Measurements from ENCODE around the gene KMT5B.

KMT5B gene

DNA sequence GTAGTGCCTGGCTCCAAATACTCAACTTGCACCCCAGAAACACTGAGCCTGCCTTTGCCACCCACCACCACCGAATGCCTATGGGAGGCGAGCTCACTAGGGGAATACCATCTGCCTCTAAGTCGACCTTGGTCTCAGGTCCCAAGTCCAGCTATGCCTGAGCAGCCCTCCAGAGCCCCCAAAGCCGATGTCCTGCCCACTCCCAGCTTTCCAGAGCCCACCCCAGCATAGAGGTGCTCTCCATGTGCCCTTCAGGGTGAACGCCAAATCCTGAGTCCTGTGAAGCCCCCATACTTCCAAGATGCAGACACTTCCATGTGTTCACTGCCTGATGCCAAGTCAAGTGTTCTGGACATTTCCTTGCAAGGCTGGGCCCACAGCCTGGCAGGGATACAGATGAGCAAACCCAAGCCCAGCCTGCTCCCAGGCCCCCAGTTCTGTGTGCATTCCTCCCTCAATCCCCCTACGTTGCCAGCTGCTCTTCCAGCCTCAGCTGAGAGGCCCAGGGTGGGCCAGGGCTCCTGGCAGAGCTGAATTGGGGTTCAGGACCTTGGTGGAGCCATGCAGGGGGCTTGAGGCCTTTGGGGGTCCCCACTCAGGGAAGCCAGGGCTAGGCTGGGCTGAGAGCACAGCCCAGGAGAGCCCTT lies 2.6 kb upstream of the KMT5B start:
- DNase-seq, result no peak

GRCh38 chr11:68215087-68215445 lies 2.0 kb upstream of the KMT5B start:
- no peak for DNase-seq

GRCh38 chr11:68214173-68215086 lies 1.3 kb upstream of the KMT5B start:
- DNase-seq, result no peak

GRCh38 chr11:68213555-68214172 lies 568 bp upstream of the KMT5B start:
- DNase-seq, result peak; percentile 93

GRCh38 chr11:68212421-68213134 lies 518 bp downstream of the KMT5B start:
- peak; percentile 69 for DNase-seq

GRCh38 chr11:68211546-68211945 lies 1.6 kb downstream of the KMT5B start:
- DNase-seq, result no peak

DNA sequence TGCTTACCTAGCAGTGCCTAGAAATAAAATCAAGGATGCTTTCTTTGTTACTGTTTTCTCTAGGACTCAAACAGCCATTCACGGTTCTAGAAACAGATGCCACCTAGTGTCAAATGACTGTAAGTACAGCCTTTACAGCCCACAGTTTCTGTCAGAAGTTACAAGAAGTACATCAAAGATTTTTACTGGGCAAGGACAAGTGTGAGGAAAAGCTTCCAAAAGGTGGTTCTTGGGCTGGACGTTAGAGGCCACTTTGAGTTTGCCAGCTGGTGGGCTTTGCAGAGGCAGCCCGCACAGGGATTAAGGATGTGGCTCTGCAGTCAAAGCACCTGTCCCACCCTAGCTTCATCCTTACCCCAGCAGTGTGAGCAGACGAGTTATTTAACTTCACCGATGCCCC lies 6.9 kb downstream of the KMT5B start:
- DNase-seq, result peak; percentile 28

- no peak for DNase-seq
These were observed 8.7 kb downstream of the KMT5B start for GRCh38 chr11:68204402-68204801.

- DNase-seq, result no peak
These were observed 10.9 kb downstream of the KMT5B start for GRCh38 chr11:68202165-68202564.

DNA sequence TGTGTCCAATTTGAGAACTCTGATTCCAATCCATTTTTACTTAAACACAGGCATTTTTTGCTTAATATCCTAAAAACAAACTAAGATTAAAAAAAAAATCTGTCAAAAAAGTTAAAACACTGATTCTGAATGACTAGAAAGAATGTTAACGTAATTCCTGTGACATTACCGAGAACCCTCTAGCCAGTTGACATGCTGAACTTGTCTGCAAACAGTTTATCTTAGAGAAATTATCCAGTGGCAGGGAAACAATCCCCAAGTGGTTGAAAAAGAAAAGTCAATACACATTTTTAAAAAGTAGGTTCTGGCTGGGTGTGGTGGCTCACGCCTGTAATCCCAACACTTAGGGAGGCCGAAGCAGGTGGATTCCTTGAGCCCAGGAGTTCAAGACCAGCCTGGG lies 11.6 kb downstream of the KMT5B start:
- no peak for DNase-seq

DNA sequence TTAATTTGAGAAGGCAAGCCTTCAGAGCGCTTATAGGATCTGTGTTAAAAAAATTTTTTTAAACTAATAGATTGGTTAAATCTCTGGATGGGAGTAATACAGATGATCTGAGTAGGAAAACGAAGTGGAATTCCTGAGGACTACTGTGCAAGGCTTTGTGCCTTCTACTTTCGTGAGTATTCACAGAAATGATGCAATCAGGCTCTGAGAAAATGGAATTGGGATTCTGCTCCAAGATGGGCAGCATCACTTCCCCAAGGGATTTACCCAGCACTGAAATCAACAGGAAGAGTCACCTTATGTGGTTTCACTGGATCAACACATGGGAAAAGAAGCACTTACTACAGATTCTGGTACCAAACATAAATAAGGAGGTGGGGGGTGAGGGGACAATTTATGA lies 12.5 kb downstream of the KMT5B start:
- DNase-seq, result peak; percentile 2

DNA sequence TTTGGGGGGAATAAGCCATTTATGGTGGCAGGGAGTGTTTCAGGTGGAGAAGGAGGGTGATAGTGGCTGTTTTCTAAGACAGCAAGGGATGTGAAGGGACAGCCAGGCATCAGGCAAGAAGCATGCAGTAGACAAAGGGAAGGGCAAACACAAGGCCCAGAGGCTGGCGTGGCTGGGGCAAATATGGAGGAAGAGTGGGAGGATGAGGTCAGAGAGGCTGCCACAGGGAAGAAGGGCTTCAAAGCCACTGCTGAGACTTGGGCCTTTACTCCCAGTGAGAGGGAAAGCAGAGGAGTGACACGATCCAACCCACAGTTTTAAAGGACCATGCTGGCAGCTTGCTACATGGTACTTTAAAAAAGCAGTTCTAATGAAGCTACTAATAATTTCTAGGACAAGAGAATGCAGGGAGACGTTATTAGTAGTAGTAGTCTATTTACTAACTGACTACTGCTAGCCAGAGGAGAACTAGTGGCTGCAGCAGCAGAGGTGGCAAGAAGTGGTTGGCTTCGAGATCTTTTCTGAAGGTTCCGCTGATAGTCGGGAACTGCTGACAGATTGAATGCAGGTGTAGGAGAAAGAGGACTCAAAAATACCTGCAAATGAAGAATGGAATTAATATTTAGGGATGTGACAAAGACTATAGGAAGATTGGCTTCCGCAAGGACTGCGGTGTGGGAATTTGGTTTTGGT lies 13.7 kb downstream of the KMT5B start:
- DNase-seq, result no peak

DNA sequence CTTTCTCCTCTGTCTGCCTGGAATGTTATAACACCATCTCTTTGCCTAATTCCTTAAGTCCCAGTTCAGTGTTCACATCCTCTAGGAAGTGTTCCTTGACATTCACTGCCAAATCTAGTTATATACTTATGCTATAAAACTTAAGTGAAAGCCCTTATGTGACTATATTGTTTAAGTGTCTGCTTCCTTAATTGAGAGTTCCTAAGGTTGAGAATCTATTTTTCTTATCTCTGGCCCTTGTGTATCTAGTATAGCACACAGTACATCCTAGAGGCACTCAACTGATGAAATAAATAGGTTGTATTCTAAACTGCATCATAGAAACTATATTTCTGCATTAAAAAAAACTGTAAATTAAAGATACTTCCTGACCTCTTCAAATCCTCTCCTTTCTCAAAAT lies 16.9 kb downstream of the KMT5B start:
- DNase-seq, result no peak

- DNase-seq, result no peak
These were observed 18.3 kb downstream of the KMT5B start for GRCh38 chr11:68194675-68195294.

GRCh38 chr11:68193018-68193417 lies 20.1 kb downstream of the KMT5B start:
- DNase-seq, result no peak

DNA sequence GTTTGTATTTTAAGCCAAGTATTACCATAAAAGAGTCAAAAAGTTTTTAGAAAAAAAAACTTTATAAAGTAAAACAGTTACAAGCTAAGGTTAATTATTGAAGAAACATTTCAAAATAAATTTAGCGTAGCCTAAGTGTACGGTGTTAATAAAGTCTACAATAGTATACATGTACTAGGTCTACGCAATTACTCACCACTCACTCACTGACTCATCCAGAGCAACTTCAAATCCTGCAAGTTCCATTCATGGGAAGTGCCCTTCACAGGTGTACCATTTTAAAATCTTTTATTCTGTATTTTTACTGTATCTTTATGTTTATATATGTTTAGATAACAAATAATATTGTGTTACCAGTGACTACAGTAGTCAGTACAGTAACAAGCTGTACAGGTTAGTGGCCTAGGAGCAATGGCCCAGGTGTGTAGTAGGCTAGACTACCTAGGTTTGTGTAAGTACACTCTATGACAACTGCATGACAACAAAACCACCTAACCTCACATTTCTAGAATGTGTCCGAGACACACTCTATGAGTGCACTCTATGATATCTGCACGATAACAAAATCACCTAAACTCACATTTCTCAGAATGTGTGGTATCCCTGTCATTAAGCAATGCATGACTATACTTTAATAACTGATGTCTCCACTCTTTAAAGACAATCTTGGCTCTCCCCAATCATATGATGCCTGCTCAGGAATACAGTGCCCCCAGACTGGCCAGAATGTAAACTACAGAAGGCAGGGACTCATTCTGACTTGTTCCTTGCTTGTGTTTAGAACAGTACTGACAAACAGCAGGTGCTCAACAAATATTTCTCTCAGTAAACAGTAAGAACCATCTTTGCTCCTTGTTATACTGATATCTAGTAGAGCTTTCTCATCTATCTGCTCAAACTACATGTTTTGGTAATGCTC lies 21.2 kb downstream of the KMT5B start:
- DNase-seq, result no peak

- DNase-seq, result no peak
These were observed 23.2 kb downstream of the KMT5B start for GRCh38 chr11:68189888-68190287.

DNA sequence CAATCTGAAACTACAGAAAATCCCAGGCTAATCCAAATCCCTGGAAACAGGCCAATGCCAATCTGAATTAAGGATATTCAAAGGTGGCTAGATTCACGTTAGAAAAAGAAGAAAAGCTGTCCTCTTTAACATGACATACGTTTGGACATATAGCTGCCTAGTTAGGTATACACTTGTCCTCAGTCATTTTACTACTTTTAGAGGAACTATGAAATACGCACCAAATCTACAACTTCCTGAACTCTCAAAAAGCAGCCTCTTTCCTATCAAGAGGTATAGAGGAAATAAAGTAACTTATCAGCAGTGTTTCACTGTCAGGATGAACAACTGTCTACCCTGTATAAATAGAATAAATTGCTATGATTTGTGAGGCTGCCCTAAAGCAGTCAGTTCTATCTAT lies 24.0 kb downstream of the KMT5B start:
- no peak for DNase-seq

- DNase-seq, result no peak
These were observed 27.0 kb downstream of the KMT5B start for GRCh38 chr11:68186061-68186460.

DNA sequence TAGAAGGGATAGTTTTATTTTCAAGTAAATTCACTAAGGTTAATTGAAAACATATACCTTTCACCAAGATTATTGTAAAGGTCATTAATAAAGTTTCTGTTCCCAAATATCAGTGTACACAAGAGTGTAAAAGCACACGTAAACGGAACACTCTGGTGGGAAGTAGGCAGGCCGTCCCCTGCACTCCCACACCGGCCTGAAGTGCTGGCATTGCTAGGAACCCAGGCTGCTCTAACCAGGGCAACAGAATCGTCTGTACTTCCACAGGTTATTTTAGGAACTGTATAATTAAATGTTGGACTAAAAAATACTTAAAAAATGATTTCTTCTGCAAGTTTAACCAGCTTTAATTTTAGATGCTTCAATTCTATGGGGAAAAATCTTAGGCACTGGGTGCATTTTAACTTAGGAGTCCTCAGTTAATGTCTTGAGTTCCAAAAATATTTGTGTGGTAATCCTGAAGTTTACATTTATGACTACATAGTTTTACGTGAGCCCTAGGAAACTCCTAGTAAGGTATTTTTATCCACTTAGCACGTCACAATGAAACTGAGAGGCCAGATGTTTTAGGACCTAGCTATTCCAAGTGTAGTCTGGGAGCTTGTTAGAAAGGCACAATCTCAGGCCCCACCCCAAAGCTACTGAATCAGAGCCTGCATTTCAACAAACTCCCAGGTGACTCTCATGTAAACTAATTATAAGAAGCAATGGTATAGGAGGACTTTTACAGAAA lies 31.2 kb downstream of the KMT5B start:
- DNase-seq, result no peak
